ENCODE results near the gene SEZ6L2. TPM values are rescaled to one million over a fixed set of nuclear protein-coding genes. Genes with fewer than 3 reads are reported as not detected.

Gene SEZ6L2
- total and polyA plus RNA-seq, 2 of the 13 experiments (the other 11 are each of a cell fraction or from before 2014, with no cell fraction given) = 14.9 to 16.9 TPM

GRCh38 chr16:29848420-29849297 is 50.7 kb downstream of the SEZ6L2 start (continued):
- TF ChIP-seq CAMTA2 (CRISPR knock-in tag; IDR thresholded peaks at IDR 0.05; ENCODE audit: borderline replicate concordance) (no peak), ZNF557 (CRISPR knock-in tag; IDR thresholded peaks at IDR 0.05) (no peak), ZNF143 (CRISPR knock-in tag; IDR thresholded peaks at IDR 0.05) (peak; percentile 49; the same call in 1 of the 2 replicates), HNRNPK (IDR thresholded peaks at IDR 0.05; ENCODE audit: low read depth, low read length, poor library complexity, severe bottlenecking) (no peak), PAF1 (CRISPR knock-in tag; IDR thresholded peaks at IDR 0.05) (no peak), POLR2AphosphoS5 (IDR thresholded peaks at IDR 0.05; ENCODE audit: low read depth, low read length) (no peak), ZNF570 (CRISPR knock-in tag; IDR thresholded peaks at IDR 0.05; ENCODE audit: borderline replicate concordance) (no peak), KAT8 (CRISPR knock-in tag; IDR thresholded peaks at IDR 0.05) (peak; percentile 51; the same call in 1 of the 2 replicates), ZNF883 (CRISPR knock-in tag; IDR thresholded peaks at IDR 0.05; ENCODE audit: not compliant biosample characterization) (peak; percentile 77), THAP7 (CRISPR knock-in tag; IDR thresholded peaks at IDR 0.05) (no peak), THAP11 (CRISPR knock-in tag; IDR thresholded peaks at IDR 0.05) (peak; percentile 65), HDAC1 (CRISPR knock-in tag; IDR thresholded peaks at IDR 0.05) (0 out of 2 replicates have a peak, but pooled peaks have one; percentile 54), ZNF138 (CRISPR knock-in tag; IDR thresholded peaks at IDR 0.05; ENCODE audit: low read depth) (no peak), IRF2 (CRISPR knock-in tag; IDR thresholded peaks at IDR 0.05) (peak; percentile 87), ISX (CRISPR knock-in tag; conservative IDR thresholded peaks at IDR 0.05) (no peak), GZF1 (CRISPR knock-in tag; IDR thresholded peaks at IDR 0.05) (no peak), ZBTB40 (IDR thresholded peaks at IDR 0.05) (no peak), ZBTB40 (CRISPR knock-in tag; IDR thresholded peaks at IDR 0.05) (0 out of 2 replicates have a peak, but pooled peaks have one; percentile 37), KLF13 (CRISPR knock-in tag; IDR thresholded peaks at IDR 0.05) (no peak), ZNF225 (CRISPR knock-in tag; IDR thresholded peaks at IDR 0.05) (0 out of 2 replicates have a peak, but pooled peaks have one; percentile 51), SRSF1 (optimal IDR thresholded peaks at IDR 0.05; ENCODE audit: low read depth, low read length) (peak; percentile 75), SP4 (CRISPR knock-in tag; IDR thresholded peaks at IDR 0.05) (peak; percentile 68; the same call in 1 of the 2 replicates)

All from HepG2 (cell line).